HepG2 (cell line): ENCODE results near the gene HOXC10. TPM values are rescaled to one million over a fixed set of nuclear protein-coding genes. Genes with fewer than 3 reads are reported as not detected.
A peak's percentile ranks its signal among the peaks of the same experiment; 100 is the strongest.

Source experiments
- ATAC-seq: fragments of 200-7000 bp; cut with Tn5 transposase; 3 replicates; pipeline ENCODE4 v1.9.1; 2020; ENCODE audit warnings: mild to moderate bottlenecking, moderate library complexity
- BruUV-seq: library from RNA; stranded (reverse); fragments of 400-500 nt; replicated peaks from 2 replicates; lab custom pipeline; 2021; lab: Mats Ljungman, UMichigan
- CTCF ChIA-PET: fragments of 300-600 bp; formaldehyde crosslinking; extraction: SDS; loops from one replicate; lab custom pipeline; 2021; ENCODE audit warnings: low total read pairs, inconsistent platforms, low intra/inter-chr PET ratio; lab: Yijun Ruan, JAX
- POLR2A ChIA-PET: fragments of 350-600 bp; sonication (Branson Sonifier 250); formaldehyde crosslinking; loops from one replicate; lab custom pipeline; 2020; ENCODE audit warnings: antibody characterized with exemption, inconsistent platforms; lab: Yijun Ruan, JAX
- DNase-seq: peaks from one replicate; pipeline ENCODE4 v3.0.0-alpha.2; 2015; ENCODE audit warnings: low spot score
- FAIRE-seq: peaks from 3 replicates; lab custom pipeline; 2011; peaks lifted over from hg19 to GRCh38; lab: Jason Lieb, UNC
- H2AFZ ChIP-seq: one replicate; pipeline ENCODE4 v1.6.1; 2011; ENCODE audit warnings: low read length, inconsistent platforms
- H3K27ac ChIP-seq: fragments of 300-600 bp; 3 replicates; pipeline ENCODE4 v1.8.0; 2011; ENCODE audit warnings: mixed run types, mild to moderate bottlenecking, mixed read lengths, low read length, inconsistent platforms; ENCODE audit not compliant: insufficient read depth; ENCODE audit errors: extremely low read length
- H3K27me3 ChIP-seq, 2 experiments: fragments of 200-600 bp in 1 of 2; 2 replicates in 1 of 2; 3 replicates in 1 of 2; pipeline versions ENCODE4 v1.6.0 to v1.8.0; 2011; ENCODE audit warnings: low read length in 2 of 2, mild to moderate bottlenecking in 2 of 2, moderate library complexity in 2 of 2, inconsistent platforms in 1 of 2; ENCODE audit not compliant: insufficient read depth in 2 of 2, control insufficient read depth in 1 of 2
- H3K36me3 ChIP-seq, 2 experiments: fragments of 200-600 bp in 1 of 2; replicated peaks in 1 of 2; 2 replicates in 1 of 2; 3 replicates in 1 of 2; pipeline versions ENCODE4 v1.5.1 to v1.8.0; 2011; ENCODE audit warnings: low read length in 2 of 2, inconsistent platforms in 1 of 2; ENCODE audit not compliant: insufficient read depth in 2 of 2, control insufficient read depth in 1 of 2
- H3K4me1 ChIP-seq: 2 replicates; pipeline ENCODE4 v1.5.1; 2012; ENCODE audit warnings: low read length, inconsistent platforms; ENCODE audit not compliant: insufficient read depth
- H3K4me2 ChIP-seq: 2 replicates; pipeline ENCODE4 v1.6.0; 2011; ENCODE audit warnings: low read depth, low read length, inconsistent platforms
- H3K4me3 ChIP-seq, 3 experiments: fragments of 200-600 bp in 1 of 3; sonication (generic), shearing (Covaris generic) in 1 of 3; replicated peaks in 1 of 3; 2 replicates each; pipeline ENCODE4 v1.5.1; 2011 to 2016; ENCODE audit warnings: low read length in 3 of 3, inconsistent platforms in 2 of 3, low read depth in 2 of 3, mild to moderate bottlenecking in 2 of 3, control low read depth in 1 of 3, mixed read lengths in 1 of 3; ENCODE audit not compliant: insufficient read depth in 1 of 3
- H3K79me2 ChIP-seq: one replicate; pipeline ENCODE4 v1.6.1; 2011; ENCODE audit warnings: low read length, inconsistent platforms; ENCODE audit not compliant: insufficient read depth
- H3K9ac ChIP-seq: 2 replicates; pipeline ENCODE4 v1.6.0; 2011; ENCODE audit warnings: mild to moderate bottlenecking, low read depth, low read length, inconsistent platforms; ENCODE audit not compliant: insufficient read depth
- H3K9me3 ChIP-seq: 2 replicates; pipeline ENCODE4 v1.5.1; 2012; ENCODE audit warnings: mild to moderate bottlenecking, low read length
- H4K20me1 ChIP-seq: 2 replicates; pipeline ENCODE4 v1.6.0; 2011; ENCODE audit warnings: inconsistent platforms, mild to moderate bottlenecking, low read length, moderate library complexity; ENCODE audit not compliant: insufficient read depth
- ATAD3A ChIP-seq: sonication (generic); formaldehyde crosslinking; IDR thresholded peaks from 2 replicates; pipeline ENCODE4 v1.4.0; 2020; ENCODE audit warnings: missing genetic modification reagents
- EEA1 ChIP-seq: sonication (generic); formaldehyde crosslinking; IDR thresholded peaks from 2 replicates; pipeline ENCODE4 v1.5.1; 2020; ENCODE audit warnings: mild to moderate bottlenecking, missing genetic modification reagents, borderline replicate concordance
- HES4 ChIP-seq: sonication (generic); formaldehyde crosslinking; IDR thresholded peaks from 2 replicates; pipeline ENCODE4 v1.9.0; 2021; ENCODE audit warnings: mild to moderate bottlenecking, missing genetic modification reagents, borderline replicate concordance
- KDM2A ChIP-seq: sonication (generic); formaldehyde crosslinking; IDR thresholded peaks from 2 replicates; pipeline ENCODE4 v1.4.0; 2020; ENCODE audit warnings: low read depth, missing genetic modification reagents, borderline replicate concordance
- ONECUT2 ChIP-seq: sonication (generic); formaldehyde crosslinking; IDR thresholded peaks from 2 replicates; pipeline ENCODE4 v1.4.0; 2020; ENCODE audit warnings: missing genetic modification reagents
- PHF8 ChIP-seq: sonication (generic); formaldehyde crosslinking; IDR thresholded peaks from 2 replicates; pipeline ENCODE4 v1.5.0; 2020; ENCODE audit warnings: missing genetic modification reagents
- RCOR2 ChIP-seq: IDR thresholded peaks from 2 replicates; pipeline ENCODE4 v1.6.1; 2016; ENCODE audit warnings: missing biosample characterization, missing genetic modification reagents
- ZNF143 ChIP-seq: sonication (generic); formaldehyde crosslinking; IDR thresholded peaks from 2 replicates; pipeline ENCODE4 v1.4.0; 2020; ENCODE audit warnings: missing genetic modification reagents
- WGBS: methylation state at CpG from one replicate; pipeline ENCODE4 v1.1.6; 2017; ENCODE audit warnings: low lambda C conversion rate; 5-methylcytosine and 5-hydroxymethylcytosine counted together
- in situ Hi-C: cut with HindIII; loops from 2 replicates; pipeline ENCODE4 v1.10.0; 2017; ENCODE audit warnings: low pct_unique_long_range_greater_than_20kb; ENCODE audit not compliant: extremely low pct_ligation_motif_present
- intact Hi-C: fragments of 100-400 bp; cut with micrococcal nuclease; formaldehyde crosslinking; loops from one replicate; pipeline ENCODE4 v1.10.0; 2022; ENCODE audit not compliant: unreplicated experiment
- polyA plus RNA-seq, 8 experiments: library from polyadenylated mRNA; depleted of rRNA in 3 of 8; stranded (reverse) in 7 of 8; unstranded in 1 of 8; fragments of >200 nt; fragmentation: Illumina TruSeq in 4 of 8; extraction: Trizol in 4 of 8; gene quantifications; 2 replicates each; pipeline versions ENCODE4 v1.2.1 to v1.2.3, GENCODE V29; 2011 to 2016; ENCODE audit warnings: low read depth in 4 of 8, missing spikeins in 1 of 8, mixed read lengths in 1 of 8; ENCODE audit not compliant: insufficient read depth in 1 of 8
- total RNA-seq, 5 experiments: library from RNA; depleted of rRNA; stranded (reverse); fragments of >200 nt; fragmentation: Illumina TruSeq; extraction: Trizol; gene quantifications; 2 replicates each; pipeline ENCODE4 v1.2.3, GENCODE V29; 2016; ENCODE audit warnings: low read depth in 1 of 5
- TF ChIP-seq, protein P1 (sequence below): sonication (generic); formaldehyde crosslinking; IDR thresholded peaks from 2 replicates; pipeline ENCODE4 v1.9.0; 2021; ENCODE audit warnings: mild to moderate bottlenecking, missing genetic modification reagents
- TF ChIP-seq, protein P2 (sequence below): IDR thresholded peaks from 2 replicates; pipeline ENCODE4 v1.6.1; 2016; ENCODE audit warnings: low read depth
- TF ChIP-seq, protein P3 (sequence below): sonication (generic); formaldehyde crosslinking; IDR thresholded peaks from 2 replicates; pipeline ENCODE4 v1.4.0; 2020; ENCODE audit warnings: missing genetic modification reagents, borderline replicate concordance

Gene HOXC10
- total and polyA plus RNA-seq, 2 of the 13 experiments (the other 11 are each of a cell fraction or from before 2014, with no cell fraction given) = not detected

DNA sequence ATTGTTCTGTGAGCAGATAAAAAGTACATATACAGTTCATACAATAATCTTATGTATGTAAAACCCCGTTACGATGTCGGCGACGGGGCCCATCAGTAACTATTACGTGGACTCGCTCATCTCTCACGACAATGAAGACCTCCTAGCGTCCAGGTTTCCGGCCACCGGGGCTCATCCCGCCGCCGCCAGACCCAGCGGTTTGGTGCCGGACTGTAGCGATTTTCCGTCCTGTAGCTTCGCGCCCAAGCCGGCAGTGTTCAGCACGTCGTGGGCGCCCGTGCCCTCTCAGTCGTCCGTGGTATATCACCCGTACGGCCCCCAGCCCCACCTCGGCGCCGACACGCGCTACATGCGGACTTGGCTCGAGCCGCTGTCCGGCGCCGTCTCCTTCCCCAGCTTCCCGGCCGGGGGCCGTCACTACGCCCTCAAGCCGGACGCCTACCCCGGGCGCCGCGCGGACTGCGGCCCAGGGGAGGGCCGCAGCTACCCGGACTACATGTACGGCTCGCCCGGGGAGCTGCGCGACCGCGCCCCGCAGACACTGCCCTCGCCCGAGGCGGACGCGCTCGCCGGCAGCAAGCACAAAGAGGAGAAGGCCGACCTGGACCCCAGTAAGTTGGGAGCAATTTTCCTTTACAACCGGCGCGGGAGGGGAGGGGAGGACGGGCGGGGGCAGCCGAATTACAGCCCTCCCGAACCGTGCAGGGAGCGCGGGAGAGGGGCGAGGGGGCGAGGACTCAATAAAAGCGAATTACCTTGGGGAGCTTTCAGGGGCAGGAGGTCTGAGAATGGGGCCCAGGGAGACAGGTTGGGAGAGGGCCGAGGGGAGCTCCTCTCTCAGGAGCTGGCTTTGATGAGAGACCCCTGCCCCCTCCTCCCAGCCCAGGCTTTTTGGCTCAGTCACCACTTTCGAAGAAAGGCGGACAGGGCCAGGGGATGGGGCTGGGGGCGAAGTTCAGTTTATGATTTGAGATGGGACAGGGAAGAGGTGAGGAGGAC, 15.5 kb downstream of the HOXC10 start, which contains the start of gene HOXC9:
Gene HOXC9, plus strand, starts transcription at position 46 of the 999 bp plus-strand sequence. Its CDS starts 28 bp downstream, at position 74.
- H3K27ac ChIP-seq = no peak within 1 kb of the TSS
- intact Hi-C loops (loop anchor here (10.0 kb wide), 1 partner anchor 364 kb away; the partner anchor contains the start of gene GPR84), in situ Hi-C loops (no loop called here)
- no peaks in the 10 kb centered on the region for H4K20me1 ChIP-seq
- ChIA-PET CTCF (no interaction called here), POLR2A (no interaction called here)
- FAIRE-seq (no peak), ATAC-seq (peak; percentile 61), DNase-seq (no peak)
- peaks cover 20% of the 10 kb centered on the region; the same call in 1 of the 2 replicates for H3K4me1 ChIP-seq
- peak within 1 kb of the TSS; percentile 80 for H3K4me2 ChIP-seq
- H3K4me3 ChIP-seq = peak within 1 kb of the TSS; percentile 56 to 66 (median 57)
- no peaks in the 10 kb centered on the region for H3K79me2 ChIP-seq
- H3K9ac ChIP-seq = peak within 1 kb of the TSS; percentile 40
- H3K27me3 ChIP-seq = peaks cover 15 to 80% of the 10 kb centered on the region in 2 experiments
- BruUV-seq = no TSS peak
- WGBS = 21% methylated on average over 29 of the region's 87 CpGs
- no peaks in the 10 kb centered on the region for H3K36me3 ChIP-seq
- no peaks in the 10 kb centered on the region for H3K9me3 ChIP-seq
- H2AFZ ChIP-seq = peak within 1 kb of the TSS; percentile 60
- TF ChIP-seq RCOR2 = no peak
- peak; percentile 38; the same call in 1 of the 2 replicates for TF ChIP-seq KDM2A
- TF ChIP-seq EEA1 (CRISPR knock-in tag) = peak; percentile 64
- no peak for TF ChIP-seq ATAD3A (CRISPR knock-in tag)
- TF ChIP-seq, protein P1, sequence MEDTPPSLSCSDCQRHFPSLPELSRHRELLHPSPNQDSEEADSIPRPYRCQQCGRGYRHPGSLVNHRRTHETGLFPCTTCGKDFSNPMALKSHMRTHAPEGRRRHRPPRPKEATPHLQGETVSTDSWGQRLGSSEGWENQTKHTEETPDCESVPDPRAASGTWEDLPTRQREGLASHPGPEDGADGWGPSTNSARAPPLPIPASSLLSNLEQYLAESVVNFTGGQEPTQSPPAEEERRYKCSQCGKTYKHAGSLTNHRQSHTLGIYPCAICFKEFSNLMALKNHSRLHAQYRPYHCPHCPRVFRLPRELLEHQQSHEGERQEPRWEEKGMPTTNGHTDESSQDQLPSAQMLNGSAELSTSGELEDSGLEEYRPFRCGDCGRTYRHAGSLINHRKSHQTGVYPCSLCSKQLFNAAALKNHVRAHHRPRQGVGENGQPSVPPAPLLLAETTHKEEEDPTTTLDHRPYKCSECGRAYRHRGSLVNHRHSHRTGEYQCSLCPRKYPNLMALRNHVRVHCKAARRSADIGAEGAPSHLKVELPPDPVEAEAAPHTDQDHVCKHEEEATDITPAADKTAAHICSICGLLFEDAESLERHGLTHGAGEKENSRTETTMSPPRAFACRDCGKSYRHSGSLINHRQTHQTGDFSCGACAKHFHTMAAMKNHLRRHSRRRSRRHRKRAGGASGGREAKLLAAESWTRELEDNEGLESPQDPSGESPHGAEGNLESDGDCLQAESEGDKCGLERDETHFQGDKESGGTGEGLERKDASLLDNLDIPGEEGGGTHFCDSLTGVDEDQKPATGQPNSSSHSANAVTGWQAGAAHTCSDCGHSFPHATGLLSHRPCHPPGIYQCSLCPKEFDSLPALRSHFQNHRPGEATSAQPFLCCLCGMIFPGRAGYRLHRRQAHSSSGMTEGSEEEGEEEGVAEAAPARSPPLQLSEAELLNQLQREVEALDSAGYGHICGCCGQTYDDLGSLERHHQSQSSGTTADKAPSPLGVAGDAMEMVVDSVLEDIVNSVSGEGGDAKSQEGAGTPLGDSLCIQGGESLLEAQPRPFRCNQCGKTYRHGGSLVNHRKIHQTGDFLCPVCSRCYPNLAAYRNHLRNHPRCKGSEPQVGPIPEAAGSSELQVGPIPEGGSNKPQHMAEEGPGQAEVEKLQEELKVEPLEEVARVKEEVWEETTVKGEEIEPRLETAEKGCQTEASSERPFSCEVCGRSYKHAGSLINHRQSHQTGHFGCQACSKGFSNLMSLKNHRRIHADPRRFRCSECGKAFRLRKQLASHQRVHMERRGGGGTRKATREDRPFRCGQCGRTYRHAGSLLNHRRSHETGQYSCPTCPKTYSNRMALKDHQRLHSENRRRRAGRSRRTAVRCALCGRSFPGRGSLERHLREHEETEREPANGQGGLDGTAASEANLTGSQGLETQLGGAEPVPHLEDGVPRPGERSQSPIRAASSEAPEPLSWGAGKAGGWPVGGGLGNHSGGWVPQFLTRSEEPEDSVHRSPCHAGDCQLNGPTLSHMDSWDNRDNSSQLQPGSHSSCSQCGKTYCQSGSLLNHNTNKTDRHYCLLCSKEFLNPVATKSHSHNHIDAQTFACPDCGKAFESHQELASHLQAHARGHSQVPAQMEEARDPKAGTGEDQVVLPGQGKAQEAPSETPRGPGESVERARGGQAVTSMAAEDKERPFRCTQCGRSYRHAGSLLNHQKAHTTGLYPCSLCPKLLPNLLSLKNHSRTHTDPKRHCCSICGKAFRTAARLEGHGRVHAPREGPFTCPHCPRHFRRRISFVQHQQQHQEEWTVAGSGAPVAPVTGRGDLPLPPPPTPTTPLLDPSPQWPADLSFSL = no peak
- TF ChIP-seq, protein P2, sequence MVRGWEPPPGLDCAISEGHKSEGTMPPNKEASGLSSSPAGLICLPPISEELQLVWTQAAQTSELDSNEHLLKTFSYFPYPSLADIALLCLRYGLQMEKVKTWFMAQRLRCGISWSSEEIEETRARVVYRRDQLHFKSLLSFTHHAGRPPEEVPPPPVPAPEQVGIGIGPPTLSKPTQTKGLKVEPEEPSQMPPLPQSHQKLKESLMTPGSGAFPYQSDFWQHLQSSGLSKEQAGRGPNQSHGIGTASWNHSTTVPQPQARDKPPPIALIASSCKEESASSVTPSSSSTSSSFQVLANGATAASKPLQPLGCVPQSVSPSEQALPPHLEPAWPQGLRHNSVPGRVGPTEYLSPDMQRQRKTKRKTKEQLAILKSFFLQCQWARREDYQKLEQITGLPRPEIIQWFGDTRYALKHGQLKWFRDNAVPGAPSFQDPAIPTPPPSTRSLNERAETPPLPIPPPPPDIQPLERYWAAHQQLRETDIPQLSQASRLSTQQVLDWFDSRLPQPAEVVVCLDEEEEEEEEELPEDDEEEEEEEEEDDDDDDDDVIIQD (CRISPR knock-in tag) = no peak
- 0 out of 2 replicates have a peak, but pooled peaks have one; percentile 51 for TF ChIP-seq PHF8
- no peak for TF ChIP-seq ZNF143 (CRISPR knock-in tag)
- TF ChIP-seq, protein P3, sequence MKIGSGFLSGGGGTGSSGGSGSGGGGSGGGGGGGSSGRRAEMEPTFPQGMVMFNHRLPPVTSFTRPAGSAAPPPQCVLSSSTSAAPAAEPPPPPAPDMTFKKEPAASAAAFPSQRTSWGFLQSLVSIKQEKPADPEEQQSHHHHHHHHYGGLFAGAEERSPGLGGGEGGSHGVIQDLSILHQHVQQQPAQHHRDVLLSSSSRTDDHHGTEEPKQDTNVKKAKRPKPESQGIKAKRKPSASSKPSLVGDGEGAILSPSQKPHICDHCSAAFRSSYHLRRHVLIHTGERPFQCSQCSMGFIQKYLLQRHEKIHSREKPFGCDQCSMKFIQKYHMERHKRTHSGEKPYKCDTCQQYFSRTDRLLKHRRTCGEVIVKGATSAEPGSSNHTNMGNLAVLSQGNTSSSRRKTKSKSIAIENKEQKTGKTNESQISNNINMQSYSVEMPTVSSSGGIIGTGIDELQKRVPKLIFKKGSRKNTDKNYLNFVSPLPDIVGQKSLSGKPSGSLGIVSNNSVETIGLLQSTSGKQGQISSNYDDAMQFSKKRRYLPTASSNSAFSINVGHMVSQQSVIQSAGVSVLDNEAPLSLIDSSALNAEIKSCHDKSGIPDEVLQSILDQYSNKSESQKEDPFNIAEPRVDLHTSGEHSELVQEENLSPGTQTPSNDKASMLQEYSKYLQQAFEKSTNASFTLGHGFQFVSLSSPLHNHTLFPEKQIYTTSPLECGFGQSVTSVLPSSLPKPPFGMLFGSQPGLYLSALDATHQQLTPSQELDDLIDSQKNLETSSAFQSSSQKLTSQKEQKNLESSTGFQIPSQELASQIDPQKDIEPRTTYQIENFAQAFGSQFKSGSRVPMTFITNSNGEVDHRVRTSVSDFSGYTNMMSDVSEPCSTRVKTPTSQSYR (CRISPR knock-in tag) = no peak
- no peak for TF ChIP-seq ONECUT2 (CRISPR knock-in tag)
- TF ChIP-seq HES4 (CRISPR knock-in tag) = 0 out of 2 replicates have a peak, but pooled peaks have one; percentile 61
